T47D (cell line): ENCODE measurements around the gene ALDOA.
A peak's percentile ranks its signal among the peaks of the same experiment; 100 is the strongest.
"Not testable (repeated sequence)": the region's sequence is repeated elsewhere in the genome, so short reads cannot be mapped to it uniquely, and the experiment has no call there.

Experiments
- DNase-seq, 2 experiments: peaks; one replicate each; pipeline versions ENCODE4 v3.0.0 to v3.0.0-alpha.2; 2011 to 2012; ENCODE audit warnings: low read depth in 1 of 2, low spot score in 1 of 2
- JUND ChIP-seq: IDR thresholded peaks from 2 replicates; pipeline ENCODE4 v1.6.1; 2012; ENCODE audit warnings: low read depth
- in situ Hi-C: cut with HindIII; loops from 2 replicates; pipeline ENCODE4 v1.10.0; 2016; ENCODE audit warnings: low sequenced_read_pairs, low pct_unique_long_range_greater_than_20kb

Gene ALDOA

GRCh38 chr16:30108059-30108850, 42.7 kb downstream of the ALDOA start:
- no peak for DNase-seq
- in situ Hi-C loops: no loop called here
- no peak for TF ChIP-seq JUND

DNA sequence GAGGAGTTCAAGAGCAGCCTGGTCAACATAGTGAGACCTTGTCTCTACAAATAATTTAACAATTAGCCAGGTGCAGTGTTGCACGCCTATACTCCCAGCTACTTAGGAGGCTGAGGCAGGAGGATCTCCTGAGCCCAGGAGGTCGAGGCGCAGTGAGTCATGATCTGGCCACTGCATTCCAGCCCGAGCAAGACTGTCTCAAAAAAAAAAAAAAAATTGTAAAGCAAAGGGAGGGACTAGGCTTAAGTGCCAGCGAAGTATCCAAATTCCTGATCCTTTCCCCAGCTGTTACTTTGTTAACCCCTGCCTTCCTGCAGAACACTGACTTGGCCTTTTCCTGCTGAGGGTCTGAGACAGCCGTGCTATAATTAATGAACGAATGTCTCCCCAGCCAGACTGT, 45.1 kb downstream of the ALDOA start:
- in situ Hi-C loops: no loop called here
- DNase-seq: no peak
- no peak for TF ChIP-seq JUND

GRCh38 chr16:30112197-30113030, 46.9 kb downstream of the ALDOA start:
- peak in 1 of 2 experiments; percentile 62 for DNase-seq
- TF ChIP-seq JUND: no peak
- in situ Hi-C loops: no loop called here

- no peak for TF ChIP-seq JUND
- DNase-seq: peak in 1 of 2 experiments; percentile 72
- in situ Hi-C loops: no loop called here
Observed at GRCh38 chr16:30113031-30113710, 47.6 kb downstream of the ALDOA start, which contains the start of gene GDPD3. Gene GDPD3, minus strand, starts transcription at chr16:30113537. Its CDS starts 59 bp downstream, at chr16:30113478.

DNA sequence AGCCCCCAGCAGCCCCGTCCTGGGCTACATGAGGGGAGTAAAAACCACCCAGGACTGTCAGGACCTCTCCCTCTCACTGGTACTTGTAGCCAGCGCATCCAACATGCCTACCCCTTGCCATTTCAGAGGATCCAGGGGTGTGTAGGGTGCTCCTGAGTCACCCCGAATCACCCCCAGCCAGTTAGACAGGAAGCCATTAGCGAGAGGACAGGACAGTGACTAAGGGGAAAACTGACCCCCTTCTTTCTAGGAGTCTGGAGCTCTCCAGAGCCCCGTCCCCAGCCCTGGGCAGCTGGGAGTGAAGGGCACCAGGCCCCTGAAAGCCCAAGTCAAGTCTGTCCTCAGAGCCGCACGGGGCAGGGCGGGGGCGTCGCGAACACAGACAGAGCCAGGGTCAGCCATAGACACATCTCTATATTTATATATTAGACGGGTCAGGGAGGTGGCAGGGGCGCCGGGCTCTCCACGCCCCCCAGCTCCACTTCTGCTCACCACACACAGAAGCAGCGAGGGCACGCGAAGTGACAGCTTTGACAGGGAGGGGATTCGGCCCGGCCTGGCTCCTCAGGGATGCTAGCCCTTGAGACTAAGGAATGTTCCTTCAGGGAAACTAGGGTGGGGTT, 48.3 kb downstream of the ALDOA start:
- no peak for DNase-seq
- in situ Hi-C loops: no loop called here
- TF ChIP-seq JUND: no peak

DNA sequence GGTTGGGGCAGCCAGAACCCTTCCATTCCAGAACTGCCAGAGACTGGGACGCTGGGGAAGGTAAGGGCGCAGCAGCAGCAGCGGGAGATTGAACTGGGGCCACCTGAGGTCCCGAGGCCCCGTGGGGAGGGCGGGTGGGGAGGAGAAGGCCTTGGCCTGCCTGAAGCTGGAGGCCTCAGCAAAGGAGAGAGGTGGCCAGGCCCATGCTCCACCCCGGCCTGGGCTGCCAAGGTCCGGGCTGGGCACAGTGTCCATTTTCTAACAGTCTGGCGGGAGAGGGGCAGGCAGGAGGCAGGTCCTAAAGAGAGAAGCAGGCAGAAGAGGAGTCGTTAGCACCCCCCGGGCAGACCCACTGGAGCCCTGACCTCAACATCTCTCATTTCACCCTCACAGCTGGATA, 48.9 kb downstream of the ALDOA start:
- no peak for TF ChIP-seq JUND
- DNase-seq: no peak
- in situ Hi-C loops: no loop called here

DNA sequence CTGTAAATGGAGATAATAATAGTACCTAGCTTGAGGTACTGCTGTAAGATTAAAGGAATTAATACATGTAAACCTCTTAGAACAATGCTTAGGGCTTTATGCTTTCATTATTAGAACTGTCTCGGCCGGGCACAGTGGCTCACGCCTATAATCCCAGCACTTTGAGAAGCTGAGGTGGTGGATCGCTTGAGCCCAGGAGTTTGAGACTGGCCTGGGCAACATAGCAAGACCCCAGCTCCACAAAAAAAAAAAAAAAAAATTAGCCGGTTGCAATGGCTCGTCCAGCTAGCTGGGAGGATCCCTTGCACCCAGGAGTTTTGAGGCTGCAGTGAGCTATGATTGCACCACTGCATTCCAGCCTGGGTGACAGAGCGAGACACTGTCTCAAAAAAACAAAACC, 49.3 kb downstream of the ALDOA start:
- in situ Hi-C loops: not testable (repeated sequence)

GRCh38 chr16:30115238-30115637, 49.7 kb downstream of the ALDOA start:
- TF ChIP-seq JUND: no peak
- in situ Hi-C loops: no loop called here
- DNase-seq: no peak

More for the DNA sequence above, 49.3 kb downstream of the ALDOA start:
- DNase-seq: not testable (repeated sequence)

DNA sequence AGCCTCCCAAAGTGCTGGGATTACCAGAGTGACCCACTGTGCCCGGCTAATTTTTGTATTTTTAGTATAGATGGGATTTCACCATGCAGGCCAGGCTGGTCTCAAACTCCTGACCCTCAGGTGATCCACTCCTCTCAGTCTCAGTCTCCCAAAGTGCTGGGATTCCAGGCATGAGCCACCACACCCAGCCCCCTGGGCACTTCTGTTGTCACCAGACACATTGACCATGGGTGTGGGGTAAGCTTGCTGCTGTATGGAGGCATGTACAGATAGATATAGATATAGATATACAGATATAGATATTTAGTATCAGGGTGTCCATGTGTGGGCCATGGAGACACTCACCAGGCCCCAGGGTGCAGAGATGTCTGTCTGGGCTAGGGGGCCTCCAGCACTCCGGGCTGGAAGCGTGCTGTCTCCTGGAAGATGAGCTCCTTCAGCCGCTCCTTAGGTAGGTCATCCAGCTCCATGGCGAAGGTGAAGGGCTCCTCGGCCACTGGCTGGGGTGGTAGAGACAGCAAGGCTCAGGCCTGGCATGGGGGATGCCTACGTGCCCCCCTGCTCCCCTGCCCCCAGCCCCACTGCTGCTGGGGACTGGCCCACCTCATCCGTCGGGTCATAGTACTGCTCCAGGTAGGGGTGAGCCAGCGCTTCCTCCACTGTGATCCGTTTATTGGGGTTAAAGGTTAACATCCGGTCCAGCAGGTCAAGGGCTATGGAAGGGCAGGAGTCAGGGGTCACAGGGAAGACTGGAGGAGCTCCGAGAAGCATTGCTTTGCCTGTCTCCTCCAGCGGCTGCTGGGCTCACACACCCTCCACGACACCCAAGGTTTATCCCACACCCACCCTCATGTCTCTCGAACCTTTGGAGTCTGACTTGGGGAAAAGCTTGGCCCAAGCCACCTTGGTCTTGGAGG, 51.0 kb downstream of the ALDOA start:
- no peak for DNase-seq
- no peak for TF ChIP-seq JUND
- in situ Hi-C loops: no loop called here

DNA sequence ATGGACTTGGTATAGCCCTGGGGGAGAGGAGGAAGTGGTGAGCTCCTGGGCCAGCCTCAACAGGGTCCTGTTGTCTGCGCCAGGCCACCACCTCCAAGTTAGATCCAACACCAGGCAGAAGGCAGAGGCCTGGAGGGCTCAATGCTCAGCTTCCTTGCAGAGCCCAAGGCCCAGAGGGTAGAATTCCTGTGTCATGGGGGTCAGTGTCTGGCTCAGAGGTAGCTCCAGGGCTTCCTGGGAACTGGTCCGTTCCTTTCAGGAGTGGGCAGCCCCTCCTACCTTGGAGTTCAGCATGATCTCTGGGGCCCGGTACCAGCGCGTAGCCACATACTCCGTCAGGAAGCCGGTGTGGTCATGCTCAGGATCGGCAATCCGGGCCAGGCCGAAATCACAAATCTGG, 52.2 kb downstream of the ALDOA start:
- no peak for TF ChIP-seq JUND
- in situ Hi-C loops: no loop called here
- no peak for DNase-seq

DNA sequence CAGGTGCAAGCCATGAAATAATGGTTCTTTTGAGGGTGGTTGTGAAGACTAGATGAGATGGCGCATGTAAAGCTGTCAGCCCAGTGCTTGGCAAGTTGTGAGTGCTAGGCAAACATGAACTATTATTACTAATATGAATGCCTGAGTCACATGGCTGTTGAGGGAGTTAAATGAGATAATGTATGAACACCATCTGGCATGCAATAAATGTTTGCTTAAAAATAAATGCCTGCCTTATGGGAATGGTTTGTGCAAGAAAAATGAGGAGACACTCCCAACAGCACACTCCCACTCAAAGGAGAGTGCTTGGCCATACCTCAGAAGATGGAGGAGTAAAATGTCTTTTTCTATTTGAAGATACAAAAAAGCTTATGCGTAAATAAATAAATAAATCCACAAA, 53.9 kb downstream of the ALDOA start:
- TF ChIP-seq JUND: no peak
- DNase-seq: no peak
- in situ Hi-C loops: no loop called here
